HTR-8/SVneo (cell line): ENCODE data around the gene LGR4.

ENCODE experiments used
- DNase-seq: peaks from one replicate; pipeline ENCODE4 v3.0.0; 2011; ENCODE audit warnings: low spot score, mixed read lengths; ENCODE audit not compliant: insufficient read length
- FAIRE-seq: peaks from 2 replicates; lab custom pipeline; 2011; peaks lifted over from hg19 to GRCh38; lab: Jason Lieb, UNC

LGR4 gene

GRCh38 chr11:27388869-27389268, 83.7 kb downstream of the LGR4 start:
- DNase-seq (no peak), FAIRE-seq (no peak)

DNA sequence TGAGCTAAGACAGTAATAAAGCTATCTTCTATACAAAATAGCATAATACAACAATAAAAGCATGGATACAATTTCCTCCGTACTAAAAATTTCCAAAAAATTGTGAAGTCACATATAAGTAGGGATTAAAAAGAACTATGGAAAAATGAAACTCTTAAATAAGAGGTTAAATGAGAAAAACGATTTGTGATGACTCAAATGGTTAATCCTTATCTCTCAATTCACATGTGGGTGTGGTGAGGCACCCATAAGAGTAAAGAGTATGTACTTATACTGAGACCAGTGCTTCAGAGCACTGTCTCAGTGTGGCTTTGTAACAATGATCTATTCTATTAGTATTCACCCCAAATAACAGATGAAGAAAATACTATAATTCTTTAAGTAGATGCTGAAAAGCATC, 84.6 kb downstream of the LGR4 start:
- DNase-seq, result no peak
- FAIRE-seq, result no peak

DNA sequence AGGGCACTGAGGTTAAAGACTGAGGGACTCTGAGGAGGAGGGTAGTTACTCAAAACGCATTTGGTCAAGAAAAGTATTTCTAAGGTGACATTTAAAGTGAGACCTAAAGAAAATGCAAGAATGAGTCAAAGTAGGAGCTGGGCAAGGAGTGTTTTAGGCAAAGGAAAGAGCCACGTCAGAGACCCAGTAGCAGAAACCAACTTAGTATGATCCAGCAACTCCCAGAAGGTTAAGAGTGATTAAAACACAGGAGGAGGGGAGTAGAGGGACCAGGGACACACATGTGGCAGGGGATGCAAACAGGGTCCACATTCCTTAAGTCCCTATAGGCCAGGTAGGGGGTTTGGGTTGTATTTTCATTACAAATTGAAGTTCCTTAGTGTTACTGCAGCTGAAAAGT, 85.2 kb downstream of the LGR4 start:
- DNase-seq (no peak), FAIRE-seq (no peak)

DNA sequence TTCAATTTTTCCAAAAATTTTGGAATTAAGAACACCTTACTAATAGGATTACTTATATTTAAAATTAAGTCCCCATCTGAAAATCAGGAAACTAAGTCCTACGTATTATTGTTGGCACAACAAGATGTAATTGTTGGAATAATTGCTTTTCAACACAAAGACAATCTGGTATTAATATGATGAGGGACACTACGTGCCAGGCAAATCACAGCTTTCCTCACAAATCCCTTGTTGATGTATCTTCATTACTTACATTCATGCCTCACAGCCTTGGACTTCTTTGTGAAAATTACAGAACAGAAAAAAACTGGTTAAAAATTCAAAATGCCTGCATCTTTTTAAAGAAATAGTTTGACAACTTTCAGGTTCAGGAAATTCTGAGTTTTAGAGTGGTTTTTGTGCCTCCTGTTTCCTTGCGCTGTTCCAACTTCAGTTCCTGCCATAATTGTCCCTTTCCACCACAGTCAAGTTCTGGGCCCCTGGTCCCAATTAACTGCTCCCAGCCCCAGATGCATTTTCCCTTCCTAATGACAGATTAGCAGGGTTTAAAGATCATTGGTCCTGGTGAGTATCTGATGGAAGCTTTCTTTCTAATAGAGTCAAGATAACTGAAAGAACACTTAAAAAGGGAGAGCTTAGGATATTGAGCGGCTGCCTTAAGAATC, 86.3 kb downstream of the LGR4 start:
- no peak for FAIRE-seq
- DNase-seq, result no peak

DNA sequence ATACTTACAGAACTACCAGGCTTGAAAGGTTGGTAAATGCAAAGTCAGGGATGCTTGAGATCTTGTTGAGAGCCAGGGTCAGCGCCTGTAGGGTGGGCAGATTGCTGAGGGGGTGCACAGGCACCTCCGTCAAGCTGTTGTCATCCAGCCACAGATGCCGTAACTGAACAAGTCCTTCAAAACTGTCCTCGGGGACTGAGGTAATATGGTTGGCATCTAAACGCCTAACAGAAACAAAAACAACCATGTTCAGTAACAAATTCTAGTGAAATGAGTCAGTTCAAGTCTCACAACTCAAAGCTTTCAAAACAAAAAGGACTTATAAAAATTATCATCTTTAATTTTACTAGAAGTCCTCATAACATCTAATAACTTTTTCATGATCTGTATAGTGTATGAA, 87.3 kb downstream of the LGR4 start:
- DNase-seq, result peak; percentile 51
- FAIRE-seq, result peak; percentile 78

- FAIRE-seq (no peak), DNase-seq (no peak)
Measured at GRCh38 chr11:27384227-27384626, 88.4 kb downstream of the LGR4 start.

GRCh38 chr11:27383645-27384044, 88.9 kb downstream of the LGR4 start:
- FAIRE-seq, result no peak
- DNase-seq, result no peak

GRCh38 chr11:27381238-27381666, 91.3 kb downstream of the LGR4 start:
- DNase-seq, result no peak

GRCh38 chr11:27380771-27381170, 91.8 kb downstream of the LGR4 start:
- no peak for DNase-seq
- no peak for FAIRE-seq

More at GRCh38 chr11:27381238-27381666, 91.3 kb downstream of the LGR4 start:
- no peak for FAIRE-seq

- DNase-seq (no peak), FAIRE-seq (no peak)
Measured at GRCh38 chr11:27379449-27379848, 93.1 kb downstream of the LGR4 start.

GRCh38 chr11:27375370-27375769, 97.2 kb downstream of the LGR4 start:
- DNase-seq (no peak), FAIRE-seq (no peak)

GRCh38 chr11:27373856-27374602, 98.6 kb downstream of the LGR4 start:
- FAIRE-seq, result no peak
- no peak for DNase-seq

DNA sequence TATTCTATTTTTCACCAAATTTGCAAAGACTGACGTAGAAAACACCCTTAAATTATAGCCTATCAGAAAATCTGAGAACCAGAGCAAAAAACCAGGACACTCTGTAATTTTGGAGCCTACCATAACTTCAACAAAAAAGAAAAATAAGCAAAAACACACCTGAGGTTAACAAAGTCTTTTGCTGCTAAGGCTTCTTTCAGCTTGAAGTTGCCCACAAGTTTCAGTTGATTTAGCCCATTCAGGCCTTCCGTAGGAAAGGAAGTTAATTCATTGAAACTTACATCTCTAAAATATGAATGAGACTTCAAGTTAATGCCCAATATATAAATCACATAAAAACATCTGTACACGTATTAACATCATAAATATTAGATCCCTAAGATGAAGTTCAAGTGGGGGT, 99.2 kb downstream of the LGR4 start:
- no peak for DNase-seq
- no peak for FAIRE-seq

GRCh38 chr11:27372164-27372563, 100.4 kb downstream of the LGR4 start:
- FAIRE-seq, result no peak

DNA sequence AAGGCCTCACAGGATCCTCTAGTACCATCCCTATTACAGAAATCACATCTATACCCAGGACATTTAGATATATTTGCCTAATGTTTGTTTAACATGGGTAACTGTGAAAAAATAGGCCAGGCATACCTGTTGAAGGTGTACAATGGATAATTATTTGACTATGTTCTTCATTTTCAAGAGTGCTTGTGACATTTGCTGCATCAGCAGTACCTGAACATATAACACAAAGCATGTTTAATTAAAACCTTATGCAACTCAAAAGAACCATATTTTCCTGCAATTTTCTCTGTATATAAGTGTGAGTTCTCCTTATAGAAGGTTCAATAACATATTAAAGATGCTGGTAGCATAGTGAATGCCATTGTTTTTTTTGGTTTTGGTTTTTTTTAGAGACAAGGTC, 101.1 kb downstream of the LGR4 start:
- no peak for DNase-seq
- no peak for FAIRE-seq

More at GRCh38 chr11:27372164-27372563, 100.4 kb downstream of the LGR4 start:
- DNase-seq, result no peak

GRCh38 chr11:27370374-27370773, 102.2 kb downstream of the LGR4 start:
- FAIRE-seq (no peak), DNase-seq (no peak)

DNA sequence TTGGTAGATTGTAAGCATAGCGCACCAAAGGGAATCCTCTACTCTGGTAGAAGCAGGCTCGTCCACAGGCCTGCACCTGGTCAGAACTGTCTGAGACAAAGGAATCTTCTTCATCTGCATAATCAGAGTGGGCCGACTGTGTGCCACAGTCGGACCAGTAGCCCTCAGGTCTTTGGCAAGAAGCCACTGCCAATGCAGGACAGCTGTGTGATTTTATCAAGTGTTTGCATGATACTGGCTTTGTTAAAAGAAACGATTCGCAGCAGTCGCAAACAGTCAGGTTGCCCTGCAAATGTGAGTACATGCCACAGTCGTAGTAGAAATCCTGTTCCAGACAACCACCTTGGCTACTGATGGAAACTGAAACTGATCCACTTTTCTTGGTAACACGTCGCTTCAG, 104.7 kb downstream of the LGR4 start:
- no peak for DNase-seq
- FAIRE-seq, result no peak

GRCh38 chr11:27363576-27364117, 108.9 kb downstream of the LGR4 start:
- no peak for DNase-seq
- no peak for FAIRE-seq

- peak; percentile 90 for DNase-seq
- peak; percentile 87 for FAIRE-seq
Measured at GRCh38 chr11:27362749-27363575, 109.6 kb downstream of the LGR4 start, which contains the start of gene CCDC34. Gene CCDC34 (minus strand): TSS chr11:27363215. CDS start chr11:27363194, 21 bp downstream.

DNA sequence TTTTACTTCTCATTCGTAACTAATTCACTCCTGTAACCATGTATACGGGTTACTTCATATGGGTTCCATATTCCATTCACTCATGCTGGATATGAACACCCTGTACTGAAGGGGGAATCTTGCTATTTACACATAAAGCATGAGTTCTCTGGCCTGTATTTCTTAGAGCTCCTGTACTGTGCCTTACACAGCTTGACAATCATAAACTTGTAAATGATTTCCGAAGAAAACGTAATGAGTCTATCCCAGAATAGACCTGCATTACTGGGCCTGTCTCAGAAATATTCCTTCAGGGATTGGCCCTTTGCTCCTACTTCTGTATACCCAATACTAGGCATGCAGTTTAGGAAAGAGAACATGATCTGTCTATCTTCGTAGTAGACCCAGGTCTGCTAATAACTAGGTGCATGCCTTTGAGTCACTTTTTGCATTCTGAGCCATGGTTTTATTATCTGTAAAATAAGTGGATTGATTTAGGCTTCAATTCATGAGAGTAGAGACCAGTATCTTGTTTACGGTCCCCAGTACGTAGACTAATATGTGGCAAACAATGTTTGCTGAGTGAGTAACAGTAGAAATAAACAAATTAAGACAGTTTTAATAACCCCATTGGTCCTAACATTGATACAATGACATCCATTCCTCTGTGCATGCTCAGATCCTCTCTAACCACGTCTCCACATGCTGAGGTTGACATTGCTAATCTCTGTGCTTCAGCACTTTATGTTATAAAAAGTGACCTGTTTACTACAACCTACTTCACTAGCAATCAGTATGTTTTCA, 110.8 kb downstream of the LGR4 start:
- FAIRE-seq (peak; percentile 63), DNase-seq (no peak)
